GM21528 (cell line): ENCODE results near the gene SLX9.
"Not testable (repeated sequence)": the region's sequence is repeated elsewhere in the genome, so short reads cannot be mapped to it uniquely, and the experiment has no call there.

Experiments used
- ATAC-seq: cut with Tn5 transposase; IDR thresholded peaks from one replicate; pipeline ENCODE4 v1.9.1; 2021; ENCODE audit warnings: mild to moderate bottlenecking, moderate library complexity; ENCODE audit not compliant: unreplicated experiment, low FRiP score

SLX9 gene

DNA sequence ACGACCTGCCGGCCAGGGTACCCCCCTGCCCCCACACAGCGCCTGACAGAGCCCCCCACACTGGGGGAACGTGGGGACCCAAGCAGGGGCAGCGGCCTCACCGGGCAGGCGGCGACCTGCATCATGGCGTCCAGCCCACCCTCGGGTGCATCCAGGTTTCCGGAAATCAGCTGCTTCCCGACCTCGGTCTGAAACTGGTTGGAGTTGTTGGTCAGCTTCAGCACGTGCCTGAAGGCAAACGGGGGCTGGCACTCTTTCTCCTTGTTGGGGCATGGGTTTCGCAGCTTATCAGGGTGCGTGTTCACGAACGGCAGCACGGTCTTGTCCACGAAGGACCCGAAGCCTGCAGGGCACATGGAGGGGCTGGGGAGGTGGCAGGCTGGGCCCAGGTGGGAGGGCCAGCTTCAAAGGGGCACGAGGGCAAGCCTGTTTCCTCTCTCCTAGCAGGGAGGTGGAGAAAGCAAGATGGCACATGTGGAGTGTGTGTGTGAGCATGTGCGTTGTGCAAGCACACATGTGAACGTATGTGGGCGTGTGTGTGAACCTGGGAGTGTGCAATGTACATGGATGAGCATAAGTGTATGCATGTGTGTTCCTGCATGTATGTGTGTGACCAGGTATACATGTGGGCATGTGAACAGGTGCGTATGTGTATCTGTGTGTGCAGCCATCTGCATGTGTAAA lies 38.3 kb upstream of the SLX9 start:
- no peak for ATAC-seq

GRCh38 chr21:44902268-44903049 lies 37.4 kb upstream of the SLX9 start:
- ATAC-seq: no peak

DNA sequence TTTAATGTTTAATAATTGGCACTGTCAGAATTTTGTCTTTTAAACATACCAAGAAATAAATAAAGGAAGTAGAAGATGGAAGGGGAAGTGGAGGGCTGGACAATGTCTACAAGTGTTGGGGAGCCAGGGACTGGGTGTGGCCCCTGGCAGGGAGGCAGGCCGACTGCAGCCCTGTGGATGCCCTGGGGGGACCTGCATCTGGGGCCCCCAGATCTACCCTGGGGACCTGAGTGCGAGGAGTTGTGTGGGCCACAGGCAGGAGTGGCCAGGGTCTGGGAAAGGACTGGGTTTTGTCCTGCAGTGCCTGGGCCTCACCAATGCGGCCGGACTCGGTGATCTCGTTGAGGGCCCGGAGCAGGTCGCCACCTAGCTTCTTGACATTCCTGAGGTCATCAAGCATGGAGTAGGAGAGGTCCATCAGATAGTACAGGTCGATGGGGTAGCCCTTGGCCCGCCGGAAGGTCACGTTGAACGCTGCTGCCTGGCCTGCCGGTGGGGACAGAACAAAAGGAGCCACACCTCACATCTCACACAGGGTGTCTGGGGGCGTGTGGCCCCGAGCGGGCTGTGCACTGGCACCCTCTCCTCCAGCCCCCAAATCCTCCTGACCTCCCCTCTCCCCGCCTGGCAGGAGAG lies 36.7 kb upstream of the SLX9 start:
- ATAC-seq: no peak

DNA sequence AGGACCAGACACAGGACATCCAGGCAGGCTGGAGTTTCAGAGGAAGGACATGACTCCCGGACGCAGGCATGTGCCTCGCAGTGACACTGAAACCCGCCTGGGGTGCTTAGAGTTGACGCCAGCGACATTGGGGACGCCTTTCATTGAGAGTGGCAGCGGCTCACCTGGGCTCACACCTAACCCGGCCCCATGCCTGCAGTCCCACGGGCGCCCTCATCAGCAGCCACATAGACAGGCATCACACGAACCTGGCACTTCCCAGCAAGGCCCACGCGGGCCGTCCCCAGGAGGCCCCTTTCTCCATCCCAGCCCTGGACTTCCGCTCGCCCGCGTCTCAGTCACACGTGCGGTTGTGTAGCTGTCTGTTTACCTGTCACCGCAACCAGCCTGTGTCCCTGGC lies 36.1 kb upstream of the SLX9 start:
- ATAC-seq: no peak

DNA sequence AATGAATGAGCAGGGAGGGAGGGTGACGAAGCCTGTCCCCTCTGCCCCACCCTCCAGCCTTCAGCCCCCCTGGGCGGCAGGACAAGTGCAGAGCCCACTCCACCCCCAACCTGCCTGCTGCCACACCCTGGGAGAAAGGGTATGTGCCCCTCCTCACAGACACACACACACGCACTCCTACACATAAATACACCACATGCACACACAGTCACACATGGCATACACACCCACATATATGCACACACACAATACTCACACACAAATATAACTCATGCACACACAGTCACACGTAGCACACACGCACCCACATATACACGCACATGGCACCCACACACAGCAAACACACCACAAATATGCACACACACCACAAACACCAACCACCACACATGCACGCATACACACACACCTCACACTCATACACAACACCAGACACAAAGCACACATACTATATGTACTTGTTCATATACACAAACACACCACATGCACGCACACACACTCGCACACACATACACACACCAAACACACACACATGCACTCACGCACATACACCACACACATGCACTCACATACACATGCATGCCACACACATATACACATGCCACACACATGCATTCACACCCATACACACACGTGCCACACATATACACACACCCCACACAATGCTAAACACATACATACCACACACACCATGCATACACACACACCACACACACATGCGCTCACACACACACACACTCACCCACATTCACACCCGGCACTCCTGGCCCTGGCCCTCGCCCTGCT lies 35.5 kb upstream of the SLX9 start:
- ATAC-seq: no peak

DNA sequence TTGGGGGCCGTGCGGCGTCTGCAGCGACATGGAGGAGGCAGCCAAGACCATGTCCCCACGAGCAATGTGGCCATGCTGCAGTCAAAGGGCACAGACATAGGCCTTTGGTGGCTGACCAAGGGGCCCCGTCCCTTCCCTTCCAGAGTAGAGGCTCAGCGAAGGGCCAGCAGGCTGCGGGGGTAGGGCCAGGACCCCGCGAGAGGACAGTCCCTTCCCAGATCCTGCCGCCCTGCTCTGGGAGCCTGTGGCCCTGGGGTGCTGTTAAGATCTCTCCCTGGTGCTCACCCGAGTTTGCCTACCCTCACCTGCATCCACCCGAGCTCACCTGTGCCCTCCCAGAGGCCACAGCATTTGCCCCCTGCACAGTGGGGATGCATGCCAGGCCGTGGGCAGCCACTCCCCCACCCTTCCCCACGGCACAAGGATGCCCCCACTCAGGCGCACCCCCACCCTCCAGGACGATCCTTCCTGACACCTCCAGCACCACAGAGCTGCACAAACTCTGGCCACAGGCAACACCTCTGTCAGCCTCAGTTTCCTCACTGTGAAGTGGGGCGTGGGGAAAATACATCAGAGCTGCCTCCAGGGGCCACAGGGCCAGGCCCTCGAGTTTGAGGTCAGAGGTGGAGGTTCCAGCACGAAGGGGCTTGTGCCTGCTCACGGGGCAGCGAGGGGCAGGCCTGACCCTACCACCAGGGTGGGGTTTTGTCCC lies 34.7 kb upstream of the SLX9 start:
- no peak for ATAC-seq

DNA sequence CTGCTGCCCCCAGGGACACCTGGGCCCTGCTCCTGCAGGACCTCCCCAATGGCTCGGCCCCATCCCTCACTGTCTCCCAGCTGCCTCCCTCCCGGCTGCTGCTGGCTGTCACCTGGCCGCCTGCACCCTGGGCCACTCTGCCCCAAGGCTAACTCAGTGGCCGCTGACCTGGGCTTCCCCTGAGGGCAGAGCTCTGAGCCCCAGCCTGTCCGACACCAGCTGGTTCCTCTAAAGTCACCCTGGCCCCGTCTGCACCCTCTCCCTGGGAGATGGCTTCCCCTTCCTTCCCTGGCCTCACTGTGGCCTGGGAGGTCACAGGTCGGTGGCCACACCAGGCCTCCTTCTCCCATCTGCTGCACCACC lies 34.1 kb upstream of the SLX9 start:
- no peak for ATAC-seq

DNA sequence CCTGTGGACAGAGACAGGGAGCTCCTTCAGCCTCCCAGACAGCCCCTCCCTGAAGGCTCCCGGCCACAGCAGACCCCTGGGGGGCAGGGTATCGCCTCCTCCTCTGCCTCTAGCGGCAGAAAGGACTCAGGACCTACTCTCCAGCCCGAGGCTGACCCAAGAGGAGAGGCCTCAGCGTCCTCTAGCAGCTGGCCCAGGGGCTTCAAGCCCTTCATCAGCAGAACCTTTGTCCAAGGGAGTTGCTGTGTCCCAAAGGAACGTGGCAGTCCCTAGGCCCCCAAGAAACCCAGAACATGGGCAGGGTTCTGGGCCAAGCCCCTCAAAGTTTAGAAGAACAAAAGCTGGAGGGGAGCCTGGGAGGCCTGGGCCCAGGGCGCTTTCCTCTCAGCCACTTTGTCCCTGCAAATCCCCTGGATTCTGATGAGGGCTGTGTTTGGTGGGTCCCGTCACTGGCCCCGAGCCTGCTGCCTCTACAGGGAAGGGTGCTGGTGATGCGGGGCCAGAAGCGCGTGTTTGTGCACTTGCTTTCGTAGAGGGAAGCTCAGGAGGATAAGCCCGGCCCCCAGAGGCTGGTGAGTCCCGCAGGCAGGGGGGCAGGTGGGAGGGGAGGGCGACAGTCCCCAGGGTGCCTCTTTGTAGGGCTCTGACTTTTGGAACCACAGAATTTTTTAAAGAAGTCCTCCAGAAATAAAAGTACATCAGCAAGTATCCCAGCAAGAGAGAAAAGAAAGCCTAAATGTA lies 32.4 kb upstream of the SLX9 start:
- no peak for ATAC-seq

DNA sequence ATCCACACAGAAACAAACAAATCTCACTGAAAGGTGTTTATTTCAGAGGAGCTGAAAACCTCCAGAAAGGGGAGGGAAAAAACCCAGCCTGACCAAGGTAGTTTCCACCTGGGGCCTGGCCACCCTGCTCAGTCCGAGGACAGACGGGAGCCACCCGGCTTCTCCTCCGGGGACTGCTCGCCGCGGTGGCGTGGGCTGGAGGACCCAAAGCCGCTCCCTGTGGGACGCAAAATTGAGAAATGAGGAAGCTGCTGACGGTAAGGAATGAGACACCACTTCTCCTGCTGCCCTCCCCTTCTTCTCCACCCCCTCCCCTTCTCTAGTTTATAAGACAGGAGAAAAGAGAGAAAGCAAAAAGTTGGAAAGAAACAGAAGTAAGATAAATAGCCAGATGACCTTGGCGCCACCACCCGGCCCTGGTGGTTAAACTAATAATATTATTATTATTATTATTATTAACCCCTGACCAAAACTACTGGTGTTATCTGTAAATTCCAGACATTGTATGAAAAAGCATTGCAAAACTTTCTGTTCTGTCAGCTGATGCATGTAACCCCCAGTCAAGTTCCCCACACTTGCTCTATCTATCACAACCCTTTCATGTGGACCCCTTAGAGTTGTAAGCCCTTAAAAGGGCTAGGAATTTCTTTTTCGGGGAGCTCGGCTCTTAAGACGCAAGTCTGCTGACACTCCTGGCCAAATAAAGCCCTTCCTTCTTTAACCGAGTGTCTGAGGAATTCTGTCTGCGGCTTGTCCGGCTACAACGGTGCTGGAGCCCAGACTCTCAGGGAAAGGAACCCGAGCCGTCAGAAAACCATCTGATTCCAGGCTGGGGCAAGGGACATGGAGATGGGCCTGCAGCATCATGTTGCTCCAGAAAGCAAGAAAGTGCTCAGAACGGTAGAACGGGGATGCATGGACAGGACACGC lies 31.6 kb upstream of the SLX9 start:
- ATAC-seq: no peak

DNA sequence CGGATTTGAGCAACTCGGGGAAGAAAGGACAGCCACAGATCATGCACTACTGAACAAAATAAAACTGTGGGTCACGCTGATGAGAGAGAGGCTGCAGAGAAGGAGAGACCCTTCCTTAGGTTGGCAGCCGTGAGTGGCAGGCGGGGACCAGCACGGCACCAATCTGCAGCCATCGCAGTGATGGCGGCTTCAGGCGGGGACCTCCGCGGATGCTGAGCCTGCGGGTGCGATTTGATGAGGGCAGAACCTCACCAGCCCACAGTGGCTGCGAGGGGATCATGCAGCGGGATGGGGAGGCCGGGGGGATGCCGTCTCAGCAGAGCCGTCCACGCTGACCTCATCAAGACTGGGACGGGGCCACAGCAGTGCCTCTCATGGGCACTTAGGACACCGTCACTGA lies 30.9 kb upstream of the SLX9 start:
- ATAC-seq: no peak

GRCh38 chr21:44909719-44910118 lies 30.1 kb upstream of the SLX9 start:
- ATAC-seq: no peak

DNA sequence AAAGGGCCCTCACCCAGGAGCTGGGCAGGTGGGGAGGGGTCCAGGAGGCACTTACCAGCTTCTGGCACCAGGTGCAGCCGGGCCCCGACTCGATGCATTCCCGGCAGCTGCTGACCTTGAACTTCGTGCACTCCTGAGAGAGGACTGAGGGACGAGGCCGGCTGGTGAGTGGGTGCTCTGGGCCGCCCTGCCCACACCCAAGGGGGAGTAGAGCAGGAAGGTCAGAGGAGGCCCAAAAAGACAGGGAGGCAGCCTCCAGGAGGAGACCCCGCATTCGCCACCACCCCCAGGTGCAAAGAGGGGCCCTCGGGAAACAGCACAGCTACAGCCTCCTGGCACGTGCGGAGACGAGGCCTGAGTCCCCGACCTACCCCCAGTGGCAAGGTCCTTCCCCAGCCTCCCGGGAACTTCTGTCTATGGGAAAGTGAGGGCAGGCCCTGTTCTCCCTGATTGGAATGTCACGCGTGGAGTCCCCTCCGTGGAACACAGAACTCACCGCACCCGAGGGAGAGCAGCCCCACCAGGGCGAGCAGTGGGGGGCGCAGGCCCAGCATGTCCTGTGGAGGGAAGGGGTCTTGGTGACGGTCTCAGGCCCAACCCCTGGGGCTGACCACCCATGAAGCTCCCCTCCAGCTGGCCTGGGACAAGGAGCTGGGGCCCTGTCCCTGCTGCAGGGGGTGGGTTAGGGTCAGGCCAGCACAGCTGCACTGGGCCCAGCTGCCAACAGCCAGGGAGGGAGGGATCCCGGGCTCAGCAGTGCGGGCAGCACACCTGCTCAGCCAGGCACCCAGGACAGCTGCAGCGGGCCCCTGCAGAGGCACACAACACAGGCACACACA lies 29.4 kb upstream of the SLX9 start:
- no peak for ATAC-seq

GRCh38 chr21:44911068-44911383 lies 28.8 kb upstream of the SLX9 start:
- no peak for ATAC-seq

- no peak for ATAC-seq
Observed at GRCh38 chr21:44911384-44912157, 28.3 kb upstream of the SLX9 start.

DNA sequence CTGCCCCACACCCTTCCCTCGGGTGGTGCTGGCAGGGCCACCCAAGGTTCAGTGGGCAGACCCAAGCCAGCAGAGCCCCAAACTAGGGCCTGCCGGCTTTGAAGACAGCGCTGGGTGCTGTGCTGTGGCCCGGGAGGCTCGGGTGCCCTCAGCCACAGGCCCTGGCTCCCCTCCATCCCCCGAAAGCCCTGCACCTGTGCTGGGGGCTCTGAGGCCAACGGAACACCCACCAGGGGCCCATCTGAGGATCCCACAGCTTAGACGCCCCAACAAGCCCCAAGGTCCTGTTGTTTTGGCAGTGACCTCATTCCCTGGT lies 27.7 kb upstream of the SLX9 start:
- ATAC-seq: no peak

DNA sequence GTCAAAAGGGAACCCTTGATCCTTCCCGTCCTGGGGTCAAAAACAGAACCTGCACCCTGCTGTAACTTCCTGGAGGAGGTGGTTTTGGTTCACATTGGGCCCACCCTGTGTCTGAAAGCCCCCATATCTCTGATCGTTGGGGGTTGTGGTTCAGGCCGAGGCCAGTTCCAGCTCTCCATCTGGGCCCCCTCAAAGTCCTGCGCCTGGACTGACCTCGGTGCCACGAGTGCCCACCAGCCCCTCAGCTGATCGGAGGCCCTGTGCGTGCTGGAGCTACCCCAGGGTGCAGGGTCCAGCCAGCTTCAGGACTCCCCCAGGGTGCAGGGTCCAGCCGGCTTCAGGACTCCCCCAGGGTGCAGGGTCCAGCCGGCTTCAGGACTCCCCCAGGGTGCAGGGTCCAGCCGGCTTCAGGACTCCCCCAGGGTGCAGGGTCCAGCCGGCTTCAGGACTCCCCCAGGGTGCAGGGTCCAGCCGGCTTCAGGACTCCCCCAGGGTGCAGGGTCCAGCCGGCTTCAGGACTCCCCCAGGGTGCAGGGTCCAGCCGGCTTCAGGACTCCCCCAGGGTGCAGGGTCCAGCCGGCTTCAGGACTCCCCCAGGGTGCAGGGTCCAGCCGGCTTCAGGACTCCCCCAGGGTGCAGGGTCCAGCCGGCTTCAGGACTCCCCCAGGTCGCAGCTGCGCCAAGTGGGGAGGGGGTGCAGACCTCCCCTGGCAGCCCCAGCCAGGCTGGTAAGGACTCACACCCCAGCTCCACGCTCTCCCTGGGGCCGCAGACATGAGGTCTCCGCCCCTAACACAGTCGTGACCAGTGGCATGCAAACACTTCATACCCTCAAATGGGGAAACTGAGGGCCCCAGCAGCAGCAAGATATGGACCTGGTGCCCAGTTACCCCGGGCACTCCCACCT lies 27.1 kb upstream of the SLX9 start:
- ATAC-seq: not testable (repeated sequence)
